Measurements from ENCODE around the gene COQ9. TPM values are rescaled to one million over a fixed set of nuclear protein-coding genes. Genes with fewer than 3 reads are reported as not detected.

Gene COQ9
- total RNA-seq, 2 donors from 2014 or later, result 14.2 to 15.3 TPM

- no peak for DNase-seq
- ATAC-seq, result no peak
- peaks cover 2% of the 10 kb centered on the region for H3K36me3 Mint-ChIP-seq (ENCODE audit: low read depth)
- no peaks in the 10 kb centered on the region for H3K27me3 Mint-ChIP-seq
- H3K9me3 ChIP-seq (ENCODE audit: control insufficient read depth, low read length, poor library complexity, severe bottlenecking), result no peaks in the 10 kb centered on the region
- no peaks in the 10 kb centered on the region for H3K4me1 Mint-ChIP-seq
- no peak overlapping the region for H3K4me3 Mint-ChIP-seq
- no peak overlapping the region for H3K27ac Mint-ChIP-seq
Observed at GRCh38 chr16:57508035-57508425, 60.8 kb downstream of the COQ9 start.

DNA sequence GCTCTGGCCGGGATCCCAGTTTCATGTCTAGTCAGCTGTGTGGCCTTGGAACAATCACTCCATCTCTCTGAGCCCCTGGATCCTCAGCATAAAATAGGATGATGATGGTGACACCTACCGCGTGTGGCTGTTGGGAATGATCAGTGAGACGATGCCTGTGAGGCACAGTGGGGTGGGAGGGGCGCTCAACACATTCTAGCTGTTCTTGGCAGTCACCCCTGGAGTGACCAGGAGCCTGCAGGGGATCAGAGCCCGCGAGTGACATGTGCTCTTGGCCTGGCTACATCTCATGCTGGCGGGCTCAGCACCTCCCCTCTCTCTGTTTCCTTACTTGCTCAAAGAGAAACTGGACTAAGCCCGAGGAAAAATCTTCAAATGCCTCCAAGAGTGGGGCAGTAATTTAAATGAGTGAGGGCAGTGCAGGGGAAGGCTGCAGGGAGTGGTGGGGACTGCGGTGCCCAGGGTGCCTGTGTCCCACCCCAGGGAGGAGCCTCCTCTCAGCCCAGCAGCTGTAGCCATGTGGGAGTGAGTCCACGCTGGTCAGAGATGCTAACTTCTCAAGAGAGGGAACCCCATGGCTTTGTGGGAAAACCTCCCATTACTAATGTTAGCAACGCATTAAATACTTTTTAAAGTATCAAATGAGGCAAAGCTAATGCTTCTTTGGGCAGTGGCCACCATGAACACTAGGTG is 62.1 kb downstream of the COQ9 start:
- no peak for DNase-seq
- no peak for ATAC-seq
- no peak overlapping the region for H3K27ac Mint-ChIP-seq
- H3K9me3 ChIP-seq (ENCODE audit: control insufficient read depth, low read length, poor library complexity, severe bottlenecking), result no peaks in the 10 kb centered on the region
- H3K4me1 Mint-ChIP-seq, result no peaks in the 10 kb centered on the region
- no peak overlapping the region for H3K4me3 Mint-ChIP-seq
- H3K36me3 Mint-ChIP-seq (ENCODE audit: low read depth), result peaks cover 2% of the 10 kb centered on the region
- no peaks in the 10 kb centered on the region for H3K27me3 Mint-ChIP-seq

GRCh38 chr16:57510016-57510871 is 63.0 kb downstream of the COQ9 start:
- peaks cover 2% of the 10 kb centered on the region for H3K36me3 Mint-ChIP-seq (ENCODE audit: low read depth)
- no peaks in the 10 kb centered on the region for H3K4me1 Mint-ChIP-seq
- ATAC-seq (no peak), DNase-seq (no peak)
- no peak overlapping the region for H3K4me3 Mint-ChIP-seq
- no peaks in the 10 kb centered on the region for H3K9me3 ChIP-seq (ENCODE audit: control insufficient read depth, low read length, poor library complexity, severe bottlenecking)
- H3K27ac Mint-ChIP-seq, result no peak overlapping the region
- no peaks in the 10 kb centered on the region for H3K27me3 Mint-ChIP-seq

Other genes starting within 250 kb of the COQ9 start
- gene ARL2BP, start 202.2 kb upstream of the COQ9 start, total RNA-seq, result 10 to 100 TPM; 37.0 to 39.6 TPM
- under 1 TPM; 0.16 to 0.75 TPM for gene PLLP, start 162.8 kb upstream of the COQ9 start, total RNA-seq
- gene CCL22, start 88.7 kb upstream of the COQ9 start, total RNA-seq, result not detected
- gene CX3CL1, start 75.0 kb upstream of the COQ9 start, total RNA-seq, result not detected
- not detected for gene CCL17, start 42.7 kb upstream of the COQ9 start, total RNA-seq
- 10 to 100 TPM; 19.3 to 35.0 TPM for gene CIAPIN1, start 94 bp upstream of the COQ9 start, total RNA-seq
- 10 to 100 TPM; 76.1 to 82.6 TPM for gene POLR2C, start 15.2 kb downstream of the COQ9 start, total RNA-seq
- gene DOK4, start 39.0 kb downstream of the COQ9 start, total RNA-seq, result 1 to 10 TPM; 1.8 to 2.6 TPM
- 1 to 10 TPM; 3.1 to 4.9 TPM for gene CCDC102A, start 89.1 kb downstream of the COQ9 start, total RNA-seq
- gene ADGRG5, start 95.2 kb downstream of the COQ9 start, total RNA-seq, result 1 to 10 TPM; 1.6 to 2.8 TPM
- gene ADGRG1, start 181.2 kb downstream of the COQ9 start, total RNA-seq, result 1 to 10 TPM in 1 of 2 donors, under 1 TPM in 1; 0.65 to 1.3 TPM
- gene ADGRG3, start 220.8 kb downstream of the COQ9 start, total RNA-seq, result under 1 TPM; 0.75 to 0.99 TPM
- under 1 TPM in 1 of 2 donors, not detected in 1; 0.23 TPM for gene DRC7, start 247.3 kb downstream of the COQ9 start, total RNA-seq